Astrocyte (in vitro differentiated cells and primary cell): ENCODE results near the gene ACOT11. TPM values are rescaled to one million over a fixed set of nuclear protein-coding genes. Genes with fewer than 3 reads are reported as not detected.

Source experiments
- DNase-seq: peaks from one replicate; pipeline ENCODE4 v3.0.0-alpha.2; 2010; ENCODE audit warnings: low read depth
- FAIRE-seq: peaks from 2 replicates; lab custom pipeline; 2011; peaks lifted over from hg19 to GRCh38; lab: Jason Lieb, UNC
- H2AFZ ChIP-seq: 2 replicates; pipeline ENCODE4 v1.6.0; 2012; ENCODE audit warnings: low read depth, low read length, inconsistent platforms
- H3K27ac ChIP-seq: 2 replicates; pipeline ENCODE4 v1.5.1; 2011; ENCODE audit warnings: low read depth, low read length, inconsistent platforms
- H3K27me3 ChIP-seq: 2 replicates; pipeline ENCODE4 v1.6.0; 2011; ENCODE audit warnings: low read length, inconsistent platforms; ENCODE audit not compliant: insufficient read depth
- H3K36me3 ChIP-seq: 2 replicates; pipeline ENCODE4 v1.5.1; 2011; ENCODE audit warnings: low read length, inconsistent platforms; ENCODE audit not compliant: insufficient read depth
- H3K4me1 ChIP-seq: 2 replicates; pipeline ENCODE4 v1.5.1; 2011; ENCODE audit warnings: low read length, inconsistent platforms; ENCODE audit not compliant: insufficient read depth
- H3K4me2 ChIP-seq: 2 replicates; pipeline ENCODE4 v1.6.0; 2012; ENCODE audit warnings: low read length, inconsistent platforms
- H3K4me3 ChIP-seq: 2 replicates; pipeline ENCODE4 v1.5.1; 2011; ENCODE audit warnings: low read depth, mild to moderate bottlenecking, low read length, inconsistent platforms; ENCODE audit not compliant: insufficient read depth
- H3K79me2 ChIP-seq: 2 replicates; pipeline ENCODE4 v1.6.0; 2012; ENCODE audit warnings: mild to moderate bottlenecking, low read length, inconsistent platforms; ENCODE audit not compliant: insufficient read depth
- H3K9ac ChIP-seq: 2 replicates; pipeline ENCODE4 v1.6.0; 2012; ENCODE audit warnings: mild to moderate bottlenecking, low read length, inconsistent platforms
- H3K9me3 ChIP-seq: 2 replicates; pipeline ENCODE4 v1.5.1; 2012; ENCODE audit warnings: low read depth, mild to moderate bottlenecking, low read length, inconsistent platforms; ENCODE audit not compliant: insufficient read depth
- H4K20me1 ChIP-seq: 2 replicates; pipeline ENCODE4 v1.6.0; 2012; ENCODE audit warnings: low read length, inconsistent platforms; ENCODE audit not compliant: insufficient read depth
- H3K27ac Mint-ChIP-seq: one replicate; pipeline ENCODE4 v1.8.0; 2021; ENCODE audit warnings: mild to moderate bottlenecking, mixed read lengths; ENCODE audit not compliant: unreplicated experiment
- H3K27me3 Mint-ChIP-seq: one replicate; pipeline ENCODE4 v1.8.0; 2021; ENCODE audit warnings: low read depth, mixed read lengths; ENCODE audit not compliant: unreplicated experiment
- H3K36me3 Mint-ChIP-seq: one replicate; pipeline ENCODE4 v1.8.0; 2021; ENCODE audit warnings: low read depth, mixed read lengths; ENCODE audit not compliant: unreplicated experiment
- H3K4me1 Mint-ChIP-seq: one replicate; pipeline ENCODE4 v1.8.0; 2021; ENCODE audit warnings: low read depth, mixed read lengths; ENCODE audit not compliant: unreplicated experiment
- H3K4me3 Mint-ChIP-seq: one replicate; pipeline ENCODE4 v1.8.0; 2021; ENCODE audit warnings: mild to moderate bottlenecking, moderate library complexity, mixed read lengths; ENCODE audit not compliant: unreplicated experiment
- H3K9me3 Mint-ChIP-seq: one replicate; pipeline ENCODE4 v1.8.0; 2021; ENCODE audit warnings: mild to moderate bottlenecking, mixed read lengths; ENCODE audit not compliant: unreplicated experiment
- CTCF ChIP-seq: IDR thresholded peaks from 2 replicates; pipeline ENCODE4 v1.5.1; 2011; ENCODE audit warnings: low read depth, mild to moderate bottlenecking, inconsistent platforms, low read length, moderate library complexity; ENCODE audit not compliant: insufficient read depth
- EZH2 ChIP-seq: IDR thresholded peaks from 2 replicates; pipeline ENCODE4 v1.6.1; 2012; ENCODE audit warnings: mild to moderate bottlenecking, low read length, inconsistent platforms; ENCODE audit not compliant: insufficient read depth
- total RNA-seq: library from RNA; stranded (reverse); gene quantifications from 2 replicates; pipeline ENCODE4 v1.2.1, GENCODE V29; 2021

Gene ACOT11
- total RNA-seq, 1 donor from 2014 or later = 1.5 TPM

GRCh38 chr1:54582566-54583306, 34.7 kb downstream of the ACOT11 start:
- peaks cover 3% of the 10 kb centered on the region for H3K4me1 ChIP-seq
- no peak overlapping the region for H3K4me2 ChIP-seq
- H3K27ac ChIP-seq = no peak overlapping the region
- H3K9me3 ChIP-seq = no peaks in the 10 kb centered on the region
- Mint-ChIP-seq H3K4me1 (peaks cover 8% of the 10 kb centered on the region), H3K27me3 (peaks cover 24% of the 10 kb centered on the region), H3K36me3 (peaks cover 2% of the 10 kb centered on the region), H3K27ac (no peak overlapping the region), H3K4me3 (no peak overlapping the region), H3K9me3 (no peaks in the 10 kb centered on the region)
- FAIRE-seq (no peak), DNase-seq (no peak)
- H3K27me3 ChIP-seq = no peaks in the 10 kb centered on the region
- no peaks in the 10 kb centered on the region for H3K36me3 ChIP-seq
- H2AFZ ChIP-seq = no peak overlapping the region
- H3K79me2 ChIP-seq = no peaks in the 10 kb centered on the region
- peaks cover 3% of the 10 kb centered on the region for H4K20me1 ChIP-seq
- H3K4me3 ChIP-seq = no peak overlapping the region
- TF ChIP-seq CTCF (no peak), EZH2 (no peak)
- H3K9ac ChIP-seq = no peak overlapping the region

- Histone ChIP-seq H3K79me2 (no peaks in the 10 kb centered on the region), H3K4me3 (no peak overlapping the region), H3K36me3 (no peaks in the 10 kb centered on the region), H3K27me3 (no peaks in the 10 kb centered on the region), H3K4me2 (no peak overlapping the region), H4K20me1 (peaks cover 3% of the 10 kb centered on the region), H3K4me1 (peaks cover 3% of the 10 kb centered on the region), H3K9me3 (no peaks in the 10 kb centered on the region), H3K27ac (no peak overlapping the region), H2AFZ (no peak overlapping the region), H3K9ac (no peak overlapping the region)
- DNase-seq (no peak), FAIRE-seq (no peak)
- no peak overlapping the region for H3K27ac Mint-ChIP-seq
- peaks cover 2% of the 10 kb centered on the region for H3K36me3 Mint-ChIP-seq
- H3K27me3 Mint-ChIP-seq = peaks cover 24% of the 10 kb centered on the region
- H3K4me3 Mint-ChIP-seq = no peak overlapping the region
- H3K4me1 Mint-ChIP-seq = peaks cover 5% of the 10 kb centered on the region
- H3K9me3 Mint-ChIP-seq = no peaks in the 10 kb centered on the region
- no peak for TF ChIP-seq CTCF
- TF ChIP-seq EZH2 = no peak
These were observed 35.3 kb downstream of the ACOT11 start for GRCh38 chr1:54583307-54583686.

- no peak overlapping the region for H3K27ac ChIP-seq
- no peaks in the 10 kb centered on the region for H3K9me3 Mint-ChIP-seq
- H3K4me1 Mint-ChIP-seq = peaks cover 5% of the 10 kb centered on the region
- peaks cover 3% of the 10 kb centered on the region for H4K20me1 ChIP-seq
- peaks cover 3% of the 10 kb centered on the region for H3K4me1 ChIP-seq
- no peak overlapping the region for H2AFZ ChIP-seq
- H3K79me2 ChIP-seq = no peaks in the 10 kb centered on the region
- FAIRE-seq = no peak
- no peak overlapping the region for H3K9ac ChIP-seq
- no peak overlapping the region for H3K4me3 ChIP-seq
- peaks cover 2% of the 10 kb centered on the region for H3K36me3 Mint-ChIP-seq
- peaks cover 24% of the 10 kb centered on the region for H3K27me3 Mint-ChIP-seq
- TF ChIP-seq CTCF (no peak), EZH2 (no peak)
- H3K27me3 ChIP-seq = no peaks in the 10 kb centered on the region
- H3K4me2 ChIP-seq = no peak overlapping the region
- no peak for DNase-seq
- H3K4me3 Mint-ChIP-seq = no peak overlapping the region
- H3K36me3 ChIP-seq = no peaks in the 10 kb centered on the region
- no peaks in the 10 kb centered on the region for H3K9me3 ChIP-seq
- H3K27ac Mint-ChIP-seq = no peak overlapping the region
These were observed 35.8 kb downstream of the ACOT11 start for GRCh38 chr1:54583871-54584270.
